GM23248 (cell line): ENCODE data around the gene KIF23. TPM values are rescaled to one million over a fixed set of nuclear protein-coding genes. Genes with fewer than 3 reads are reported as not detected.

Experiments
- DNase-seq: peaks from one replicate; pipeline ENCODE4 v3.0.0-alpha.2; 2015
- H2AFZ ChIP-seq: fragments of 200-600 bp; sonication (generic); 2 replicates; pipeline ENCODE4 v1.6.1; 2016; ENCODE audit warnings: antibody characterized with exemption
- H3F3A ChIP-seq: fragments of 200-600 bp; sonication (generic); 2 replicates; pipeline ENCODE4 v1.6.1; 2016; ENCODE audit warnings: mild to moderate bottlenecking, antibody characterized with exemption, mixed run types; ENCODE audit not compliant: insufficient read depth
- H3K27ac ChIP-seq: fragments of 200-600 bp; sonication (generic); 2 replicates; pipeline ENCODE4 v1.5.1; 2016; ENCODE audit warnings: mild to moderate bottlenecking
- H3K27me3 ChIP-seq: fragments of 200-600 bp; sonication (generic); replicated peaks from 2 replicates; pipeline ENCODE4 v1.6.1; 2016; ENCODE audit warnings: mild to moderate bottlenecking; ENCODE audit not compliant: insufficient read depth
- H3K36me3 ChIP-seq: fragments of 200-600 bp; sonication (generic); 2 replicates; pipeline ENCODE4 v1.6.1; 2016; ENCODE audit warnings: low read depth, mild to moderate bottlenecking
- H3K4me1 ChIP-seq: fragments of 200-600 bp; sonication (generic); 2 replicates; pipeline ENCODE4 v1.6.1; 2016; ENCODE audit warnings: mild to moderate bottlenecking; ENCODE audit not compliant: insufficient read depth
- H3K4me2 ChIP-seq: fragments of 200-600 bp; sonication (generic); one replicate; pipeline ENCODE4 v1.6.1; 2016; ENCODE audit warnings: mild to moderate bottlenecking; ENCODE audit not compliant: unreplicated experiment
- H3K4me3 ChIP-seq: fragments of 200-600 bp; sonication (generic); 2 replicates; pipeline ENCODE4 v1.5.1; 2016; ENCODE audit warnings: mild to moderate bottlenecking
- H3K79me2 ChIP-seq: fragments of 200-600 bp; sonication (generic); 2 replicates; pipeline ENCODE4 v1.6.1; 2016; ENCODE audit warnings: mild to moderate bottlenecking; ENCODE audit not compliant: insufficient read depth
- H3K9ac ChIP-seq: fragments of 200-600 bp; sonication (generic); 2 replicates; pipeline ENCODE4 v1.6.1; 2016; ENCODE audit warnings: mild to moderate bottlenecking
- H3K9me2 ChIP-seq: fragments of 200-600 bp; sonication (generic); 2 replicates; pipeline ENCODE4 v1.6.1; 2016; ENCODE audit warnings: mixed run types, mild to moderate bottlenecking, moderate library complexity; ENCODE audit not compliant: insufficient read depth
- H3K9me3 ChIP-seq: fragments of 200-600 bp; sonication (generic); one replicate; pipeline ENCODE4 v1.6.1; 2017; ENCODE audit warnings: low read depth
- H4K20me1 ChIP-seq: fragments of 200-600 bp; sonication (generic); 2 replicates; pipeline ENCODE4 v1.6.0; 2016; ENCODE audit not compliant: insufficient read depth
- EZH2 ChIP-seq: fragments of 200-600 bp; sonication (generic); IDR thresholded peaks from 2 replicates; pipeline ENCODE4 v1.6.1; 2018; ENCODE audit warnings: antibody characterized with exemption, mild to moderate bottlenecking; ENCODE audit not compliant: insufficient read depth, poor library complexity, severe bottlenecking
- EZH2phosphoT487 ChIP-seq: fragments of 200-600 bp; sonication (generic); IDR thresholded peaks from 2 replicates; pipeline ENCODE4 v1.6.1; 2018; ENCODE audit warnings: antibody characterized with exemption, moderate library complexity, mild to moderate bottlenecking, low read depth; ENCODE audit not compliant: insufficient read depth
- WGBS, 2 experiments: methylation state at CpG; one replicate each; pipeline ENCODE4 v1.1.6; 2015 to 2017; ENCODE audit warnings: low lambda C conversion rate in 2 of 2, low coverage in 1 of 2; ENCODE audit errors: missing lambda C conversion rate in 2 of 2; 5-methylcytosine and 5-hydroxymethylcytosine counted together
- in situ Hi-C: fragments of 300-500 bp; cut with MboI; formaldehyde crosslinking; loops from 2 replicates; pipeline ENCODE4 v1.15.0; 2020
- polyA plus RNA-seq: library from polyadenylated mRNA; unstranded; fragments of >200 nt; fragmentation: Nextera tagmentation; extraction: Ambion mirVana; gene quantifications from 2 replicates; pipeline ENCODE4 v1.2.1, GENCODE V29; 2016
- total RNA-seq: library from RNA; depleted of rRNA; stranded (reverse); fragments of >200 nt; shearing (Covaris generic); gene quantifications from 2 replicates; pipeline ENCODE4 v1.2.3, GENCODE V29; 2014

The KIF23 gene
- total and polyA plus RNA-seq, 2 experiments from 2014 or later, result 28.8 to 29.4 TPM

GRCh38 chr15:69434238-69434637 is 20.1 kb downstream of the KIF23 start:
- H3K9me2 ChIP-seq, result no peaks in the 10 kb centered on the region
- DNase-seq, result no peak
- no peaks in the 10 kb centered on the region for H3K27me3 ChIP-seq
- H4K20me1 ChIP-seq, result no peaks in the 10 kb centered on the region
- in situ Hi-C loops, result no loop called here
- no peak overlapping the region for H3K4me2 ChIP-seq
- H3K4me1 ChIP-seq, result no peaks in the 10 kb centered on the region
- no peaks in the 10 kb centered on the region for H3F3A ChIP-seq
- 84 to 89% methylated on average over 5 of the region's 5 CpGs for WGBS, 2 experiments
- peaks cover 8% of the 10 kb centered on the region; the same call in 1 of the 2 replicates for H3K36me3 ChIP-seq
- H3K9me3 ChIP-seq, result no peaks in the 10 kb centered on the region
- H3K79me2 ChIP-seq, result peaks cover 12% of the 10 kb centered on the region
- H3K4me3 ChIP-seq, result no peak overlapping the region
- no peak overlapping the region for H3K9ac ChIP-seq
- H2AFZ ChIP-seq, result no peak overlapping the region
- H3K27ac ChIP-seq, result no peak overlapping the region
- TF ChIP-seq EZH2phosphoT487 (no peak), EZH2 (no peak)

- Histone ChIP-seq H3K4me1 (no peaks in the 10 kb centered on the region), H3K79me2 (peaks cover 12% of the 10 kb centered on the region), H3K4me3 (no peak overlapping the region), H2AFZ (no peak overlapping the region), H3K9ac (no peak overlapping the region), H3K9me3 (no peaks in the 10 kb centered on the region), H3K27me3 (no peaks in the 10 kb centered on the region), H3K9me2 (no peaks in the 10 kb centered on the region), H3F3A (peaks cover 3% of the 10 kb centered on the region; the same call in 1 of the 2 replicates), H4K20me1 (no peaks in the 10 kb centered on the region), H3K27ac (no peak overlapping the region), H3K36me3 (peaks cover 8% of the 10 kb centered on the region; the same call in 1 of the 2 replicates), H3K4me2 (no peak overlapping the region)
- 97 to 99% methylated on average over 17 to 18 of the region's 18 CpGs for WGBS, 2 experiments
- DNase-seq, result no peak
- no peak for TF ChIP-seq EZH2
- TF ChIP-seq EZH2phosphoT487, result no peak
- in situ Hi-C loops, result no loop called here
These were observed 20.5 kb downstream of the KIF23 start for GRCh38 chr15:69434679-69435078.

- H3K4me2 ChIP-seq, result no peak overlapping the region
- no peaks in the 10 kb centered on the region for H4K20me1 ChIP-seq
- no peak overlapping the region for H2AFZ ChIP-seq
- H3K27me3 ChIP-seq, result no peaks in the 10 kb centered on the region
- in situ Hi-C loops, result no loop called here
- H3K9ac ChIP-seq, result no peak overlapping the region
- TF ChIP-seq EZH2phosphoT487 (no peak), EZH2 (no peak)
- H3K79me2 ChIP-seq, result peaks cover 3% of the 10 kb centered on the region
- H3K27ac ChIP-seq, result no peak overlapping the region
- no peak overlapping the region for H3K4me3 ChIP-seq
- 99 to 100% methylated on average over 4 of the region's 4 CpGs for WGBS, 2 experiments
- H3K4me1 ChIP-seq, result no peaks in the 10 kb centered on the region
- no peak for DNase-seq
- no peaks in the 10 kb centered on the region for H3K9me3 ChIP-seq
- peaks cover 3% of the 10 kb centered on the region; the same call in 1 of the 2 replicates for H3F3A ChIP-seq
- H3K9me2 ChIP-seq, result no peaks in the 10 kb centered on the region
- H3K36me3 ChIP-seq, result peaks cover 3% of the 10 kb centered on the region; the same call in 1 of the 2 replicates
These were observed 21.8 kb downstream of the KIF23 start for GRCh38 chr15:69435985-69436384.

- Histone ChIP-seq H3K4me3 (no peak overlapping the region), H3K27me3 (no peaks in the 10 kb centered on the region), H3K9me2 (no peaks in the 10 kb centered on the region), H3K27ac (no peak overlapping the region), H3K36me3 (peaks cover 3% of the 10 kb centered on the region; the same call in 1 of the 2 replicates), H3K9ac (no peak overlapping the region), H3F3A (peaks cover 3% of the 10 kb centered on the region; the same call in 1 of the 2 replicates), H3K9me3 (no peaks in the 10 kb centered on the region), H3K4me2 (no peak overlapping the region), H3K79me2 (peaks cover under 1% of the 10 kb centered on the region; the same call in 1 of the 2 replicates), H3K4me1 (no peaks in the 10 kb centered on the region), H2AFZ (no peak overlapping the region), H4K20me1 (no peaks in the 10 kb centered on the region)
- DNase-seq, result no peak
- in situ Hi-C loops, result no loop called here
- WGBS, 2 experiments, result 89 to 98% methylated on average over 4 of the region's 4 CpGs
- TF ChIP-seq EZH2 (no peak), EZH2phosphoT487 (no peak)
These were observed 22.8 kb downstream of the KIF23 start for GRCh38 chr15:69436951-69437350.

GRCh38 chr15:69439623-69440022 is 25.5 kb downstream of the KIF23 start:
- peaks cover 4% of the 10 kb centered on the region; the same call in 1 of the 2 replicates for H3K79me2 ChIP-seq
- H3K27ac ChIP-seq, result no peak overlapping the region
- in situ Hi-C loops, result no loop called here
- TF ChIP-seq EZH2 (no peak), EZH2phosphoT487 (no peak)
- H3K9me2 ChIP-seq, result no peaks in the 10 kb centered on the region
- H3K4me3 ChIP-seq, result no peak overlapping the region
- H3K4me2 ChIP-seq, result no peak overlapping the region
- no peaks in the 10 kb centered on the region for H3K4me1 ChIP-seq
- no peak overlapping the region for H3K9ac ChIP-seq
- no peaks in the 10 kb centered on the region for H3K9me3 ChIP-seq
- H4K20me1 ChIP-seq, result no peaks in the 10 kb centered on the region
- H3K36me3 ChIP-seq, result peaks cover 12% of the 10 kb centered on the region
- no peak overlapping the region for H2AFZ ChIP-seq
- 91% methylated on average over 4 of the region's 4 CpGs for WGBS, 2 experiments
- no peaks in the 10 kb centered on the region for H3K27me3 ChIP-seq
- peaks cover 3% of the 10 kb centered on the region; the same call in 1 of the 2 replicates for H3F3A ChIP-seq
- DNase-seq, result no peak
